Left lung (tissue), 10 donors: Measurements from ENCODE around the gene TP53TG5. TPM values are rescaled to one million over a fixed set of nuclear protein-coding genes. Genes with fewer than 3 reads are reported as not detected.

Experiments used
- ATAC-seq: fragments of 200-7000 bp; cut with Tn5 transposase; one replicate; pipeline ENCODE4 v1.9.1; 2020; ENCODE audit warnings: moderate library complexity
- DNase-seq, 4 donors: peaks; one replicate each; pipeline ENCODE4 v3.0.0-alpha.2; 2013 to 2020
- H3K27ac ChIP-seq, 2 donors: fragments of 200-600 bp; sonication (generic) in 1 of 2; one replicate each; pipeline versions ENCODE4 v1.5.0 to v1.8.0; 2020 to 2021
- H3K27me3 ChIP-seq, 2 donors: fragments of 200-600 bp; sonication (generic) in 1 of 2; one replicate each; pipeline versions ENCODE4 v1.5.0 to v1.8.0; 2020 to 2021
- H3K36me3 ChIP-seq, 2 donors: fragments of 200-600 bp; sonication (generic) in 1 of 2; one replicate each; pipeline versions ENCODE4 v1.5.0 to v1.8.0; 2020 to 2021
- H3K4me1 ChIP-seq, 2 donors: fragments of 200-600 bp; one replicate each; pipeline ENCODE4 v1.8.0; 2021
- H3K4me3 ChIP-seq, 2 donors: fragments of 200-600 bp; sonication (generic) in 1 of 2; one replicate each; pipeline versions ENCODE4 v1.5.0 to v1.8.0; 2020 to 2021; ENCODE audit warnings: mild to moderate bottlenecking in 1 of 2
- H3K9me3 ChIP-seq, 2 donors: fragments of 200-600 bp; sonication (generic) in 1 of 2; one replicate each; pipeline versions ENCODE4 v1.5.0 to v1.8.0; 2020 to 2021
- intact Hi-C, 2 donors: fragments of 100-400 bp; cut with DNase I; formaldehyde crosslinking; loops; one replicate each; pipeline versions ENCODE4 v1.11.2 to v1.14.2; 2022
- polyA plus RNA-seq, 6 donors: library from polyadenylated mRNA; unstranded; fragments of 120-200 nt; gene quantifications; one replicate each; pipeline ENCODE4 v1.2.1, GENCODE V29; 2013; ENCODE audit not compliant: insufficient read length in 6 of 6
- total RNA-seq, 2 donors: library from RNA; stranded (reverse); fragmentation: NEBNext Ultra II Directional; extraction: Animal tissue kit (Norgen Biotek cat#: 25700); gene quantifications; one replicate each; pipeline ENCODE4 v1.2.1, GENCODE V29; 2021
- TF ChIP-seq, protein P1 (sequence below), 2 donors: fragments of 200-600 bp; sonication (generic) in 1 of 2; IDR thresholded peaks; one replicate each; pipeline versions ENCODE4 v1.5.0 to v1.8.0; 2021; ENCODE audit warnings: antibody characterized with exemption in 2 of 2
- donor health status: DM: no; HTN: yes; CAD: no.
- donor health status: DM: no; HTN: no; CAD: no.

Gene TP53TG5
- total and polyA plus RNA-seq, 8 donors, result 0.44 to 2.0 (median 1.6) TPM; not detected in 1

DNA sequence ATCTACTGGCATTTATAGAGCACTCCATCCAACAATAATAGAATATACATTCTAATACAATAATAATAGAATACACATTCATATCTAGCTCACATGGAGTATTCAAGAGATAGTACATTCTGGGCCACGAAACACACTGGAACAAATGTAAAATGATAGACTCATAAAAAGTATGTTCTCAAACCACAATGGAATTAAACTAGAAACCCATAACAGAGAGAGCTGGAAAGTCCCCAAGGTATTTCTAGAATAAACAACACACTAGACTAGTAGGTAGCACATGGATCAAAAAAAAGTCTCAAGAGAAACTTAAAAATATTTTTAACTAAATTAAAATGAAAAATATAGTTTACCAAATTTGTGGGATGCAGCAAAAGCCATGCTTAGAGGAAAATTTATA lies 9.1 kb upstream of the TP53TG5 start:
- H3K4me3 ChIP-seq, result no peak overlapping the region
- ATAC-seq, result no peak
- intact Hi-C loops, result no loop called here
- no peak overlapping the region for H3K27ac ChIP-seq
- H3K4me1 ChIP-seq, result no peaks in the 10 kb centered on the region
- no peaks in the 10 kb centered on the region for H3K36me3 ChIP-seq
- DNase-seq, result no peak
- H3K27me3 ChIP-seq, result no peaks in the 10 kb centered on the region
- TF ChIP-seq, protein P1, sequence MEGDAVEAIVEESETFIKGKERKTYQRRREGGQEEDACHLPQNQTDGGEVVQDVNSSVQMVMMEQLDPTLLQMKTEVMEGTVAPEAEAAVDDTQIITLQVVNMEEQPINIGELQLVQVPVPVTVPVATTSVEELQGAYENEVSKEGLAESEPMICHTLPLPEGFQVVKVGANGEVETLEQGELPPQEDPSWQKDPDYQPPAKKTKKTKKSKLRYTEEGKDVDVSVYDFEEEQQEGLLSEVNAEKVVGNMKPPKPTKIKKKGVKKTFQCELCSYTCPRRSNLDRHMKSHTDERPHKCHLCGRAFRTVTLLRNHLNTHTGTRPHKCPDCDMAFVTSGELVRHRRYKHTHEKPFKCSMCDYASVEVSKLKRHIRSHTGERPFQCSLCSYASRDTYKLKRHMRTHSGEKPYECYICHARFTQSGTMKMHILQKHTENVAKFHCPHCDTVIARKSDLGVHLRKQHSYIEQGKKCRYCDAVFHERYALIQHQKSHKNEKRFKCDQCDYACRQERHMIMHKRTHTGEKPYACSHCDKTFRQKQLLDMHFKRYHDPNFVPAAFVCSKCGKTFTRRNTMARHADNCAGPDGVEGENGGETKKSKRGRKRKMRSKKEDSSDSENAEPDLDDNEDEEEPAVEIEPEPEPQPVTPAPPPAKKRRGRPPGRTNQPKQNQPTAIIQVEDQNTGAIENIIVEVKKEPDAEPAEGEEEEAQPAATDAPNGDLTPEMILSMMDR (IDR thresholded peaks at IDR 0.05), result no peak
- H3K9me3 ChIP-seq, result no peaks in the 10 kb centered on the region

DNA sequence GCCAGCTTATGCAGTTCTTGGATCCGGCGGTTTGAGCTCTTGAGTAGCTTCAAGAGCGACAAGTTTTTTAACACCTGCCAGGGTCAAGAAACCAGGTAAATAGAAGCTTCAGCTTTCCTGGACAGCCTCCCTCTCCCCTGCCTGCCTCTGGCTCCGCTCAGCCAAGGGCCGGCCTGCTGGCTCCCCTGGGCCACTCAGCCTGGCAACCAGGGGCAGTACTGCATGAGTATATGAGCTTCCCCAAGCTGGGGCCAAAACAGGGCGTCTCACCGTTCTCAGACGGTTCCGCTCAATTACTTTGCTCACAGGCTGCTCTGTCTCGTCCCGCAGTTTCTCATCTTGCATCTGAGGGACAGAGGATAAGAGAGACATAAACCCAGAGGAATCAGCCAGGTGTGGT lies 856 bp downstream of the TP53TG5 start:
- TF ChIP-seq, protein P1 (IDR thresholded peaks at IDR 0.05), result no peak
- Histone ChIP-seq H3K27ac (no peak overlapping the region), H3K9me3 (no peaks in the 10 kb centered on the region), H3K4me3 (no peak overlapping the region), H3K4me1 (peaks cover 0 to 14% of the 10 kb centered on the region in 2 donors), H3K36me3 (peaks cover 0 to 8% of the 10 kb centered on the region in 2 donors), H3K27me3 (no peaks in the 10 kb centered on the region)
- ATAC-seq (peak; percentile 79), DNase-seq (peak in 2 of 4 donors; percentile 32 to 65)
- intact Hi-C loops, result no loop called here

GRCh38 chr20:45374966-45375365 lies 3.2 kb downstream of the TP53TG5 start:
- intact Hi-C loops, result no loop called here
- TF ChIP-seq, protein P1 (IDR thresholded peaks at IDR 0.05), result no peak
- Histone ChIP-seq H3K27me3 (no peaks in the 10 kb centered on the region), H3K4me1 (peaks cover 0 to 17% of the 10 kb centered on the region in 2 donors), H3K27ac (no peak overlapping the region), H3K4me3 (no peak overlapping the region), H3K36me3 (peaks cover 0 to 8% of the 10 kb centered on the region in 2 donors), H3K9me3 (no peaks in the 10 kb centered on the region)
- ATAC-seq, result no peak
- DNase-seq, result no peak

GRCh38 chr20:45374101-45374467 lies 4.0 kb downstream of the TP53TG5 start:
- TF ChIP-seq, protein P1 (IDR thresholded peaks at IDR 0.05), result no peak
- DNase-seq, result no peak
- intact Hi-C loops, result no loop called here
- H3K4me3 ChIP-seq, result peak overlapping the region; percentile 37 to 45
- H3K4me1 ChIP-seq, result peaks cover 0 to 20% of the 10 kb centered on the region in 2 donors
- peak overlapping the region in 1 of 2 donors; percentile 48 for H3K27ac ChIP-seq
- H3K36me3 ChIP-seq, result peaks cover 0 to 8% of the 10 kb centered on the region in 2 donors
- no peaks in the 10 kb centered on the region for H3K9me3 ChIP-seq
- H3K27me3 ChIP-seq, result no peaks in the 10 kb centered on the region
- ATAC-seq, result no peak

- Histone ChIP-seq H3K4me3 (peak overlapping the region; percentile 37 to 45), H3K36me3 (peaks cover 0 to 8% of the 10 kb centered on the region in 2 donors), H3K27ac (peak overlapping the region; percentile 48 to 49), H3K9me3 (no peaks in the 10 kb centered on the region), H3K4me1 (peaks cover 0 to 26% of the 10 kb centered on the region in 2 donors), H3K27me3 (no peaks in the 10 kb centered on the region)
- TF ChIP-seq, protein P1 (IDR thresholded peaks at IDR 0.05), result peak; percentile 83 to 91
- intact Hi-C loops, result no loop called here
- DNase-seq, result peak; percentile 47 to 95 (median 88)
- ATAC-seq, result peak; percentile 81
These were observed 4.6 kb downstream of the TP53TG5 start for GRCh38 chr20:45373353-45374100.
